Measurements from ENCODE around the gene PRR29.

DNA sequence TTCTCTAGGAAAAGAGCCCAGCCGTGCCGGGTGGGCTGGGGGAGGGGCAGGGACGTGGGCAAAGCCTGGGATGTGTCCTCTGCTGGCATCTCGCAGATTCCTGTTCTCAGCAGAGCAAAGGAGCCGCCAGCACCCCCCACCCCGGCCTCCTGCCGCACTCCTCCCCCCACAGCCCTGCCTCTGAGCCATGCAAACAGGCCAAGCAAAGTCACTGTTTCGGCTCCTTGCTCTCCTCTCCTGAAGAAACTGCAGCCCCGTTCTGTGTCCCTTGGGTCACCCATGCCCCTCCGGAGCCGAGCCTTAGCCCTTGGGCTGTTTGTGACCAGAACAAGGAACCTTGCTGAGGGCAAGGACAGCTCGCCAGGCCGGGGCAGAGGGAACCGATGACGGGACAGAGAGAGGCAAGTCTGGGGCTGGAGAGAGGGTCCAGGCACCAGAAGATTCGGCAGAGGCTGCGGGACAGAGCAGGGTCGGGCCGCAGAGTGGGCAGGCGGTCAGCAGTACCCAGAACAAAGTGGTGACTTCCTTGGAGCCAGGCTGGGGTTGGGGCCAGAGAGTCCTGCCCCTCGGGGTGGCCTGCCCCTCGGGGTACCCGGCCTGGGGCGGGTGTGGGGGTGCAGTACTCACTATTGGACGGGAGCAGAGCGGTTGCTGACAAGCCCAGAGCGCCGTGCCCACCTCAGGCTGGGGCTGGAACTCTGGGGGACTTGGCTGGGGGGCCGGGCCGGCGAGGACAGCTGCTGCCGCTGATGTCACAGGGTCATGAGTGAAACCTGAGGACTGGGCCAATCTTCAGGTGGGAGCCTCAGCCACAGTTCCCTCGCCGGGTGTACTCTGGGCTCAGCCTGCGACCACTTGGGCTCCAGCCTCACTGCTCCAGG lies 9.2 kb upstream of the PRR29 start:
- TF ChIP-seq EZH2 (IDR thresholded peaks at IDR 0.05; ENCODE audit: borderline replicate concordance, low read length) = no peak
- TF ChIP-seq, protein P1, sequence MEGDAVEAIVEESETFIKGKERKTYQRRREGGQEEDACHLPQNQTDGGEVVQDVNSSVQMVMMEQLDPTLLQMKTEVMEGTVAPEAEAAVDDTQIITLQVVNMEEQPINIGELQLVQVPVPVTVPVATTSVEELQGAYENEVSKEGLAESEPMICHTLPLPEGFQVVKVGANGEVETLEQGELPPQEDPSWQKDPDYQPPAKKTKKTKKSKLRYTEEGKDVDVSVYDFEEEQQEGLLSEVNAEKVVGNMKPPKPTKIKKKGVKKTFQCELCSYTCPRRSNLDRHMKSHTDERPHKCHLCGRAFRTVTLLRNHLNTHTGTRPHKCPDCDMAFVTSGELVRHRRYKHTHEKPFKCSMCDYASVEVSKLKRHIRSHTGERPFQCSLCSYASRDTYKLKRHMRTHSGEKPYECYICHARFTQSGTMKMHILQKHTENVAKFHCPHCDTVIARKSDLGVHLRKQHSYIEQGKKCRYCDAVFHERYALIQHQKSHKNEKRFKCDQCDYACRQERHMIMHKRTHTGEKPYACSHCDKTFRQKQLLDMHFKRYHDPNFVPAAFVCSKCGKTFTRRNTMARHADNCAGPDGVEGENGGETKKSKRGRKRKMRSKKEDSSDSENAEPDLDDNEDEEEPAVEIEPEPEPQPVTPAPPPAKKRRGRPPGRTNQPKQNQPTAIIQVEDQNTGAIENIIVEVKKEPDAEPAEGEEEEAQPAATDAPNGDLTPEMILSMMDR (IDR thresholded peaks at IDR 0.05; ENCODE audit: low read length) = no peak
